PC-9 (cell line): ENCODE results near the gene PLXDC2.

Experiments used
- CTCF ChIP-seq: fragments of 200-600 bp; sonication (generic); conservative IDR thresholded peaks from 2 replicates; pipeline ENCODE4 v1.6.1; 2017; ENCODE audit warnings: mixed run types, antibody characterized with exemption, mild to moderate bottlenecking, moderate library complexity
- EZH2 ChIP-seq: fragments of 200-600 bp; sonication (generic); IDR thresholded peaks from 2 replicates; pipeline ENCODE4 v1.8.0; 2017; ENCODE audit warnings: antibody characterized with exemption, low read depth

GRCh38 chr10:20017961-20018360, 201.7 kb downstream of the PLXDC2 start:
- TF ChIP-seq CTCF (no peak), EZH2 (no peak)
